Measurements from ENCODE around the gene LEF1. TPM values are rescaled to one million over a fixed set of nuclear protein-coding genes. Genes with fewer than 3 reads are reported as not detected.

LEF1 gene
- total and polyA plus RNA-seq, 2 experiments from 2014 or later: 0.50 to 0.73 TPM

DNA sequence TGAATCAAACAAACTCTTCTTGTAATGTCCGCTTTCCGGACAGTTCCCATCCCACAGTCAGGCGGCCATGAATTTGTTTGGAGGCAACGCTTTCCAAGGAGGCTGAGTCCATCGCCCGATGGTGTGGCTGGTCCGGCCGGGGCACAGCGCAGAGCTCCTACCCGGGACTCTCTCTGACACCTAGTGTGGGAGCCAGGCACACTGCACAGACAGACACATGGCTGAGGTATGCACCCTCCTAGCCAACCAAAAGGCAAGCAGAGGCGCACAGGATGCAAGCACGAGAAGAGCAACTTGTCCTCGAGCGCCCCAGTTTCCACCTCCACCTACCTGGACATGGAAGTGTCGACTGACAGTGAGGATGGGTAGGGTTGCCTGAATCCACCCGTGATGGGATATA is 87.5 kb downstream of the LEF1 start (continued):
- TF ChIP-seq, protein P1, sequence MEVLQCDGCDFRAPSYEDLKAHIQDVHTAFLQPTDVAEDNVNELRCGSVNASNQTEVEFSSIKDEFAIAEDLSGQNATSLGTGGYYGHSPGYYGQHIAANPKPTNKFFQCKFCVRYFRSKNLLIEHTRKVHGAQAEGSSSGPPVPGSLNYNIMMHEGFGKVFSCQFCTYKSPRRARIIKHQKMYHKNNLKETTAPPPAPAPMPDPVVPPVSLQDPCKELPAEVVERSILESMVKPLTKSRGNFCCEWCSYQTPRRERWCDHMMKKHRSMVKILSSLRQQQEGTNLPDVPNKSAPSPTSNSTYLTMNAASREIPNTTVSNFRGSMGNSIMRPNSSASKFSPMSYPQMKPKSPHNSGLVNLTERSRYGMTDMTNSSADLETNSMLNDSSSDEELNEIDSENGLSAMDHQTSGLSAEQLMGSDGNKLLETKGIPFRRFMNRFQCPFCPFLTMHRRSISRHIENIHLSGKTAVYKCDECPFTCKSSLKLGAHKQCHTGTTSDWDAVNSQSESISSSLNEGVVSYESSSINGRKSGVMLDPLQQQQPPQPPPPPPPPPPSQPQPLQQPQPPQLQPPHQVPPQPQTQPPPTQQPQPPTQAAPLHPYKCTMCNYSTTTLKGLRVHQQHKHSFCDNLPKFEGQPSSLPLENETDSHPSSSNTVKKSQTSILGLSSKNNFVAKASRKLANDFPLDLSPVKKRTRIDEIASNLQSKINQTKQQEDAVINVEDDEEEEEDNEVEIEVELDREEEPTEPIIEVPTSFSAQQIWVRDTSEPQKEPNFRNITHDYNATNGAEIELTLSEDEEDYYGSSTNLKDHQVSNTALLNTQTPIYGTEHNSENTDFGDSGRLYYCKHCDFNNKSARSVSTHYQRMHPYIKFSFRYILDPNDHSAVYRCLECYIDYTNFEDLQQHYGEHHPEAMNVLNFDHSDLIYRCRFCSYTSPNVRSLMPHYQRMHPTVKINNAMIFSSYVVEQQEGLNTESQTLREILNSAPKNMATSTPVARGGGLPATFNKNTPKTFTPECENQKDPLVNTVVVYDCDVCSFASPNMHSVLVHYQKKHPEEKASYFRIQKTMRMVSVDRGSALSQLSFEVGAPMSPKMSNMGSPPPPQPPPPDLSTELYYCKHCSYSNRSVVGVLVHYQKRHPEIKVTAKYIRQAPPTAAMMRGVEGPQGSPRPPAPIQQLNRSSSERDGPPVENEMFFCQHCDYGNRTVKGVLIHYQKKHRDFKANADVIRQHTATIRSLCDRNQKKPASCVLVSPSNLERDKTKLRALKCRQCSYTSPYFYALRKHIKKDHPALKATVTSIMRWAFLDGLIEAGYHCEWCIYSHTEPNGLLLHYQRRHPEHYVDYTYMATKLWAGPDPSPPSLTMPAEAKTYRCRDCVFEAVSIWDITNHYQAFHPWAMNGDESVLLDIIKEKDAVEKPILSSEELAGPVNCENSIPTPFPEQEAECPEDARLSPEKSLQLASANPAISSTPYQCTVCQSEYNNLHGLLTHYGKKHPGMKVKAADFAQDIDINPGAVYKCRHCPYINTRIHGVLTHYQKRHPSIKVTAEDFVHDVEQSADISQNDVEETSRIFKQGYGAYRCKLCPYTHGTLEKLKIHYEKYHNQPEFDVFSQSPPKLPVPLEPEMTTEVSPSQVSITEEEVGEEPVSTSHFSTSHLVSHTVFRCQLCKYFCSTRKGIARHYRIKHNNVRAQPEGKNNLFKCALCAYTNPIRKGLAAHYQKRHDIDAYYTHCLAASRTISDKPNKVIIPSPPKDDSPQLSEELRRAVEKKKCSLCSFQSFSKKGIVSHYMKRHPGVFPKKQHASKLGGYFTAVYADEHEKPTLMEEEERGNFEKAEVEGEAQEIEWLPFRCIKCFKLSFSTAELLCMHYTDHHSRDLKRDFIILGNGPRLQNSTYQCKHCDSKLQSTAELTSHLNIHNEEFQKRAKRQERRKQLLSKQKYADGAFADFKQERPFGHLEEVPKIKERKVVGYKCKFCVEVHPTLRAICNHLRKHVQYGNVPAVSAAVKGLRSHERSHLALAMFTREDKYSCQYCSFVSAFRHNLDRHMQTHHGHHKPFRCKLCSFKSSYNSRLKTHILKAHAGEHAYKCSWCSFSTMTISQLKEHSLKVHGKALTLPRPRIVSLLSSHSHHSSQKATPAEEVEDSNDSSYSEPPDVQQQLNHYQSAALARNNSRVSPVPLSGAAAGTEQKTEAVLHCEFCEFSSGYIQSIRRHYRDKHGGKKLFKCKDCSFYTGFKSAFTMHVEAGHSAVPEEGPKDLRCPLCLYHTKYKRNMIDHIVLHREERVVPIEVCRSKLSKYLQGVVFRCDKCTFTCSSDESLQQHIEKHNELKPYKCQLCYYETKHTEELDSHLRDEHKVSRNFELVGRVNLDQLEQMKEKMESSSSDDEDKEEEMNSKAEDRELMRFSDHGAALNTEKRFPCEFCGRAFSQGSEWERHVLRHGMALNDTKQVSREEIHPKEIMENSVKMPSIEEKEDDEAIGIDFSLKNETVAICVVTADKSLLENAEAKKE (CRISPR knock-in tag; IDR thresholded peaks at IDR 0.05): no peak
- TF ChIP-seq CREB1 (CRISPR knock-in tag; IDR thresholded peaks at IDR 0.05; ENCODE audit: low read depth) (no peak), ZNF114 (CRISPR knock-in tag; IDR thresholded peaks at IDR 0.05) (no peak), ZNF331 (CRISPR knock-in tag; IDR thresholded peaks at IDR 0.05; ENCODE audit: low read depth) (no peak)
- TF ChIP-seq, protein P2, sequence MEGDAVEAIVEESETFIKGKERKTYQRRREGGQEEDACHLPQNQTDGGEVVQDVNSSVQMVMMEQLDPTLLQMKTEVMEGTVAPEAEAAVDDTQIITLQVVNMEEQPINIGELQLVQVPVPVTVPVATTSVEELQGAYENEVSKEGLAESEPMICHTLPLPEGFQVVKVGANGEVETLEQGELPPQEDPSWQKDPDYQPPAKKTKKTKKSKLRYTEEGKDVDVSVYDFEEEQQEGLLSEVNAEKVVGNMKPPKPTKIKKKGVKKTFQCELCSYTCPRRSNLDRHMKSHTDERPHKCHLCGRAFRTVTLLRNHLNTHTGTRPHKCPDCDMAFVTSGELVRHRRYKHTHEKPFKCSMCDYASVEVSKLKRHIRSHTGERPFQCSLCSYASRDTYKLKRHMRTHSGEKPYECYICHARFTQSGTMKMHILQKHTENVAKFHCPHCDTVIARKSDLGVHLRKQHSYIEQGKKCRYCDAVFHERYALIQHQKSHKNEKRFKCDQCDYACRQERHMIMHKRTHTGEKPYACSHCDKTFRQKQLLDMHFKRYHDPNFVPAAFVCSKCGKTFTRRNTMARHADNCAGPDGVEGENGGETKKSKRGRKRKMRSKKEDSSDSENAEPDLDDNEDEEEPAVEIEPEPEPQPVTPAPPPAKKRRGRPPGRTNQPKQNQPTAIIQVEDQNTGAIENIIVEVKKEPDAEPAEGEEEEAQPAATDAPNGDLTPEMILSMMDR (conservative IDR thresholded peaks at IDR 0.05; ENCODE audit: low read depth in 2 of 2): no peak

DNA sequence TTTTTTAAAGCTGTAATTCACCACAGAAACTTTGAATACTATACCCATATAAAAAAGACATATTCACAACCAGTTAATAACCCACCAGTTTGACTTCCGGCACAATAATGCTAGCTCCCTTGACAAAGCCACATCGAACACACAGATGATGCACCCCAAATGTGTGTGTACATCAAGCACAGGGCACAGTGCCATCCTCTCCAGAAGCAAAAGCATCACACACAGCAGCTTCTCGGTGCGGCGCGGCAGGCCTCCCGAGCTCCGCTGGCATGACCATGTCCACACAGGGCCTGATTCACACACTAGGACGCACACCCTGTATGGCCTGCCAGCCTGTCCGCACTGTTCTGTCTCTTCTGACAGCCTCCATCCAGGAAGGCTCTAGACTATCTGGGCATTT is 88.0 kb downstream of the LEF1 start:
- H3K36me3 Mint-ChIP-seq (ENCODE audit: low read depth): no peaks in the 10 kb centered on the region
- ATAC-seq (no peak), DNase-seq (ENCODE audit: low spot score) (no peak)
- Histone ChIP-seq H3K4me2 (no peak overlapping the region), H4K20me1 (replicated peaks; ENCODE audit: insufficient read depth) (no peaks in the 10 kb centered on the region), H3K79me2 (replicated peaks; ENCODE audit: insufficient read depth) (no peaks in the 10 kb centered on the region), H3K9me2 (ENCODE audit: insufficient read depth) (no peaks in the 10 kb centered on the region), H3K36me3 (ENCODE audit: insufficient read depth) (no peaks in the 10 kb centered on the region), H3F3A (replicated peaks; ENCODE audit: low read depth) (no peaks in the 10 kb centered on the region), H3K4me1 (ENCODE audit: insufficient read depth) (no peaks in the 10 kb centered on the region), H3K27me3 (ENCODE audit: insufficient read depth) (no peaks in the 10 kb centered on the region), H3K4me3 (no peak overlapping the region), H3K27ac (ENCODE audit: low read depth) (no peak overlapping the region), H2AFZ (peak overlapping the region; percentile 59; the same call in 1 of the 2 replicates)
- no peak overlapping the region for H3K4me3 Mint-ChIP-seq
- H3K9me3 Mint-ChIP-seq: 0 out of 3 replicates have a peak, but pooled peaks cover 3% of the 10 kb centered on the region
- H3K27me3 Mint-ChIP-seq (ENCODE audit: insufficient read depth, low read depth, poor library complexity): peaks cover 7% of the 10 kb centered on the region
- H3K27ac Mint-ChIP-seq: no peak overlapping the region
- H3K4me1 Mint-ChIP-seq: no peaks in the 10 kb centered on the region
- TF ChIP-seq EZH2 (IDR thresholded peaks at IDR 0.05; ENCODE audit: low read depth, unreplicated experiment) (no peak), EZH2phosphoT487 (IDR thresholded peaks at IDR 0.05; ENCODE audit: unreplicated experiment) (no peak), ZNF331 (CRISPR knock-in tag; IDR thresholded peaks at IDR 0.05; ENCODE audit: low read depth) (no peak), CREB1 (CRISPR knock-in tag; IDR thresholded peaks at IDR 0.05; ENCODE audit: low read depth) (no peak), STAT1 (IDR thresholded peaks at IDR 0.05; ENCODE audit: unreplicated experiment) (no peak), JUNB (IDR thresholded peaks at IDR 0.05; ENCODE audit: unreplicated experiment) (no peak)
- TF ChIP-seq, protein P3, sequence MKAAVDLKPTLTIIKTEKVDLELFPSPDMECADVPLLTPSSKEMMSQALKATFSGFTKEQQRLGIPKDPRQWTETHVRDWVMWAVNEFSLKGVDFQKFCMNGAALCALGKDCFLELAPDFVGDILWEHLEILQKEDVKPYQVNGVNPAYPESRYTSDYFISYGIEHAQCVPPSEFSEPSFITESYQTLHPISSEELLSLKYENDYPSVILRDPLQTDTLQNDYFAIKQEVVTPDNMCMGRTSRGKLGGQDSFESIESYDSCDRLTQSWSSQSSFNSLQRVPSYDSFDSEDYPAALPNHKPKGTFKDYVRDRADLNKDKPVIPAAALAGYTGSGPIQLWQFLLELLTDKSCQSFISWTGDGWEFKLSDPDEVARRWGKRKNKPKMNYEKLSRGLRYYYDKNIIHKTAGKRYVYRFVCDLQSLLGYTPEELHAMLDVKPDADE (IDR thresholded peaks at IDR 0.05): no peak

Measured in GM23338 (cell line).